CD4-positive, alpha-beta T cell (primary cell): ENCODE results near the gene MCM9. TPM values are rescaled to one million over a fixed set of nuclear protein-coding genes. Genes with fewer than 3 reads are reported as not detected.
A peak's percentile ranks its signal among the peaks of the same experiment; 100 is the strongest.

Experiments
- ATAC-seq: fragments of 200-7000 bp; cut with Tn5 transposase; one replicate; pipeline ENCODE4 v1.10.0; 2022; ENCODE audit warnings: mild to moderate bottlenecking; ENCODE audit not compliant: poor library complexity
- CTCF ChIA-PET: fragments of 350-600 bp; sonication (Branson Sonifier 250); formaldehyde crosslinking; loops from one replicate; lab custom pipeline; 2021; ENCODE audit warnings: antibody characterized with exemption, inconsistent platforms; lab: Charles Lee
- POLR2A ChIA-PET: fragments of 350-600 bp; sonication (Branson Sonifier 250); formaldehyde crosslinking; loops from one replicate; lab custom pipeline; 2021; ENCODE audit warnings: antibody characterized with exemption, inconsistent platforms; lab: Charles Lee
- DNase-seq, 14 experiments: peaks; one replicate each; pipeline ENCODE4 v3.0.0-alpha.2; 2013 to 2020; ENCODE audit warnings: mixed read lengths in 2 of 14
- H3K27ac ChIP-seq, 2 donors: one replicate each; pipeline versions ENCODE4 v1.5.1 to v1.7.0; 2013; ENCODE audit warnings: low read length in 2 of 2, low read depth in 1 of 2, mild to moderate bottlenecking in 1 of 2
- H3K27me3 ChIP-seq, 2 experiments: 1 replicate in 1 of 2; 2 replicates in 1 of 2; pipeline versions ENCODE4 v1.6.1 to v1.7.0; 2013; ENCODE audit warnings: low read length in 2 of 2, control low read depth in 1 of 2, mild to moderate bottlenecking in 1 of 2, moderate library complexity in 1 of 2; ENCODE audit not compliant: insufficient read depth in 2 of 2, control insufficient read depth in 1 of 2
- H3K36me3 ChIP-seq: one replicate; pipeline ENCODE4 v1.6.1; 2013; ENCODE audit warnings: low read length, control low read depth; ENCODE audit not compliant: insufficient read depth
- H3K4me1 ChIP-seq: one replicate; pipeline ENCODE4 v1.6.1; 2013; ENCODE audit warnings: low read length, control low read depth; ENCODE audit not compliant: insufficient read depth
- H3K4me3 ChIP-seq: one replicate; pipeline ENCODE4 v1.5.1; 2013; ENCODE audit warnings: mild to moderate bottlenecking, low read length, moderate library complexity
- H3K9me3 ChIP-seq, 2 experiments: 1 replicate in 1 of 2; 2 replicates in 1 of 2; pipeline versions ENCODE4 v1.6.1 to v1.7.0; 2013; ENCODE audit warnings: low read length in 2 of 2, mild to moderate bottlenecking in 2 of 2, control low read depth in 1 of 2, moderate library complexity in 1 of 2; ENCODE audit not compliant: control insufficient read depth in 1 of 2, insufficient read depth in 1 of 2
- H3K27ac Mint-ChIP-seq: one replicate; pipeline ENCODE4 v1.8.0; 2020; ENCODE audit warnings: mixed read lengths
- H3K27me3 Mint-ChIP-seq: one replicate; pipeline ENCODE4 v1.8.0; 2021; ENCODE audit warnings: mixed read lengths
- H3K36me3 Mint-ChIP-seq: one replicate; pipeline ENCODE4 v1.8.0; 2021; ENCODE audit warnings: low read depth, mixed read lengths
- H3K4me1 Mint-ChIP-seq: one replicate; pipeline ENCODE4 v1.8.0; 2021; ENCODE audit warnings: low read depth, mixed read lengths
- H3K4me3 Mint-ChIP-seq: one replicate; pipeline ENCODE4 v1.8.0; 2020; ENCODE audit warnings: mild to moderate bottlenecking, mixed read lengths
- H3K9me3 Mint-ChIP-seq: one replicate; pipeline ENCODE4 v1.8.0; 2020; ENCODE audit warnings: mixed read lengths
- intact Hi-C, 2 experiments: fragments of 100-400 bp; cut with DNase I in 1 of 2; cut with micrococcal nuclease in 1 of 2; formaldehyde crosslinking; loops; one replicate each; pipeline versions ENCODE4 v1.15.1 to v1.9.0; 2023 to 2025; cut with DNase I, micrococcal nuclease
- total RNA-seq, 174 experiments: library from RNA in 2 of 174; stranded (reverse) in 2 of 174; gene quantifications; one replicate each; pipeline ENCODE4 v1.2.3 and lab custom pipeline; 2021 to 2026
- TF ChIP-seq, protein P1 (sequence below): fragments of 200-600 bp; IDR thresholded peaks from one replicate; pipeline ENCODE4 v1.8.0; 2022; ENCODE audit warnings: antibody characterized with exemption, mild to moderate bottlenecking

The MCM9 gene
- total RNA-seq, 2 experiments from 2014 or later, result 25.5 TPM

DNA sequence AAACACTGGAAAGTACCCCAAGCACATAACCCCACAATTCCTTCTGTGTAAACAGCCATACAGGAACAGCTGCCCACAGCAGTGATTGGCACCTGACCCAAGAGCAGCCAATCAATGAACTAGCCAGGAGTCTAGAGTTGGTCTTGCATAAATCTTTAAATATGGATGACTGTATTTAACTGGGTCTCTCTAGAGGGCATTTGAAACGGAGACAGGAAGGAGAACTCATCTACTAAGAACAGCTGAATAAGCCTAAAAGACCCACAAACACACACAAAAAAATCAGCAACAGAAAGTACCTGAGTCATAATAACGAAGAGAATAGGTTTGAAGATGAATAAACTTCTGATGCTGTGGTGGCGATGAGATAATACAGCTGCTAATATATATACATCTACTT lies 90.0 kb downstream of the MCM9 start:
- peaks cover 0 to 4% of the 10 kb centered on the region in 2 experiments for H3K9me3 ChIP-seq
- intact Hi-C loops, result no loop called here
- peaks cover 4% of the 10 kb centered on the region for H3K4me1 ChIP-seq
- H3K4me3 ChIP-seq, result no peak overlapping the region
- H3K27me3 ChIP-seq, result no peaks in the 10 kb centered on the region
- peaks cover 19% of the 10 kb centered on the region for H3K4me1 Mint-ChIP-seq
- H3K36me3 Mint-ChIP-seq, result peaks cover 16% of the 10 kb centered on the region
- TF ChIP-seq, protein P1, sequence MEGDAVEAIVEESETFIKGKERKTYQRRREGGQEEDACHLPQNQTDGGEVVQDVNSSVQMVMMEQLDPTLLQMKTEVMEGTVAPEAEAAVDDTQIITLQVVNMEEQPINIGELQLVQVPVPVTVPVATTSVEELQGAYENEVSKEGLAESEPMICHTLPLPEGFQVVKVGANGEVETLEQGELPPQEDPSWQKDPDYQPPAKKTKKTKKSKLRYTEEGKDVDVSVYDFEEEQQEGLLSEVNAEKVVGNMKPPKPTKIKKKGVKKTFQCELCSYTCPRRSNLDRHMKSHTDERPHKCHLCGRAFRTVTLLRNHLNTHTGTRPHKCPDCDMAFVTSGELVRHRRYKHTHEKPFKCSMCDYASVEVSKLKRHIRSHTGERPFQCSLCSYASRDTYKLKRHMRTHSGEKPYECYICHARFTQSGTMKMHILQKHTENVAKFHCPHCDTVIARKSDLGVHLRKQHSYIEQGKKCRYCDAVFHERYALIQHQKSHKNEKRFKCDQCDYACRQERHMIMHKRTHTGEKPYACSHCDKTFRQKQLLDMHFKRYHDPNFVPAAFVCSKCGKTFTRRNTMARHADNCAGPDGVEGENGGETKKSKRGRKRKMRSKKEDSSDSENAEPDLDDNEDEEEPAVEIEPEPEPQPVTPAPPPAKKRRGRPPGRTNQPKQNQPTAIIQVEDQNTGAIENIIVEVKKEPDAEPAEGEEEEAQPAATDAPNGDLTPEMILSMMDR, result no peak
- no peaks in the 10 kb centered on the region for H3K36me3 ChIP-seq
- DNase-seq, result peak in 1 of 14 experiments; percentile 46
- peak; percentile 56 for ATAC-seq
- H3K9me3 Mint-ChIP-seq, result no peaks in the 10 kb centered on the region
- H3K27ac ChIP-seq, result no peak overlapping the region
- CTCF ChIA-PET, result no interaction called here
- no peaks in the 10 kb centered on the region for H3K27me3 Mint-ChIP-seq
- peak overlapping the region; percentile 11 for H3K4me3 Mint-ChIP-seq
- H3K27ac Mint-ChIP-seq, result no peak overlapping the region
- POLR2A ChIA-PET, result interaction anchor here (0.8 to 1.0 kb wide), 2 partner anchors 45 to 48 kb away, joined by 3 to 4 read pairs; no protein-coding TSS in a partner anchor

DNA sequence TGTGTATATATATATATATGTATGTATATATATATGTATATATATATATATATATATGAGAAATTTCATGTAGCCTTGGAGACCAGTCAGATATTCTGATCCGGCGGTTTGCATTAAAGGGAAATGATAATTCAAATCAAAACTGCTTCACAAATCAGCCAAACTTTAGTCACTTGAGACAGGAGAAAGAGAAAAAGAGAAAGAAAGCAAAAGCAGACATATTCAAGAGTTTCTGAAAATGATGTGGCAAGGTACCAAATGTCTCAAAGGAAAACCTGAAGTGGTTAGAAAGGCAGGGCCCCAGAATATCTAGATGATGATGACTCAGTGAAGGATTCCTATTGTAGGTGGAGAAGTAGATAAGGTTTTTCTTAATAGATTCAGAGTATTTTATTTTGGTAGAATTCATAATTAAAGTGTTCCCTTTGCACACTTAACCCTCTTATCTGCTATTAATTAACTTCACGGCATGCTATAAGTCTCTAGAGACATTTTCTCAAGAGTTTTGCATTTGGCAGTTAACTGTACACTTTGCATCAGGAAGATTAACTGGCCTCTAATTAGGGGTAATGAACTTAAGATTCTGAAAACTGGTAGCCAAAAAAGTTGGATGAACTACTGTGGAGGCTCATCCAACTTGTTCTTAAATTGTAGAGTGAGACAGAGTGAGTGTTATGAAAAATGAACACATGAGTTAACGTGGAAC lies 91.1 kb downstream of the MCM9 start:
- ChIA-PET CTCF (no interaction called here), POLR2A (no interaction called here)
- no peak for DNase-seq
- no peak overlapping the region for H3K4me3 Mint-ChIP-seq
- H3K4me3 ChIP-seq, result no peak overlapping the region
- H3K4me1 ChIP-seq, result peaks cover 4% of the 10 kb centered on the region
- H3K9me3 Mint-ChIP-seq, result peaks cover 2% of the 10 kb centered on the region
- no peaks in the 10 kb centered on the region for H3K36me3 ChIP-seq
- peaks cover 20% of the 10 kb centered on the region for H3K36me3 Mint-ChIP-seq
- TF ChIP-seq, protein P1, result no peak
- peaks cover 19% of the 10 kb centered on the region for H3K4me1 Mint-ChIP-seq
- H3K27me3 Mint-ChIP-seq, result no peaks in the 10 kb centered on the region
- no peaks in the 10 kb centered on the region for H3K27me3 ChIP-seq
- no peak for ATAC-seq
- intact Hi-C loops, result no loop called here
- H3K27ac ChIP-seq, result no peak overlapping the region
- H3K27ac Mint-ChIP-seq, result no peak overlapping the region
- peaks cover 0 to 8% of the 10 kb centered on the region in 2 experiments for H3K9me3 ChIP-seq

DNA sequence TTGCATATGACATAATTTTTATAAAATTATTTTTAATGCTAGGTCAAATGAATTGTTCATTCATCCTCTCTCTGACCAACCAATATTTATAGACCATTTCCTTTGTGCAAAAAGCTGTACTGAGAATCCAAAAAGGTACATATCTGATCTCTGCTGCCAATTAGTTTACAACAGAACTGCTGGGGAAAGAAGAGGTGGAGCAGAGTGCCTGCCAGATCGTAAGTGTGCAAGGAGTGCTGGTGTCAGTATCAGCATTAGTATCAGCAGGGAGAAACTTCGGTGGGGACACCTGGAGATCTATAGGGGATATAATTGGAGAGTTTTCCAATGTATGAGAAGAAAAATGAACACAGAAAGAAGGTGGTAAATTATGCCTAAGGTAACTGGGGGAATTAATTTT lies 104.3 kb downstream of the MCM9 start:
- Mint-ChIP-seq H3K4me3 (no peak overlapping the region), H3K36me3 (peaks cover 42% of the 10 kb centered on the region), H3K27ac (no peak overlapping the region), H3K4me1 (no peaks in the 10 kb centered on the region), H3K27me3 (no peaks in the 10 kb centered on the region), H3K9me3 (peaks cover 4% of the 10 kb centered on the region)
- DNase-seq (no peak), ATAC-seq (no peak)
- POLR2A ChIA-PET, result no interaction called here
- Histone ChIP-seq H3K36me3 (peaks cover 29% of the 10 kb centered on the region), H3K4me3 (no peak overlapping the region), H3K27me3 (no peaks in the 10 kb centered on the region), H3K9me3 (no peaks in the 10 kb centered on the region), H3K27ac (no peak overlapping the region), H3K4me1 (no peaks in the 10 kb centered on the region)
- TF ChIP-seq, protein P1, result no peak
- CTCF ChIA-PET, result interaction anchor here (0.7 kb wide), 1 partner anchor 19 kb away, joined by 3 read pairs; no protein-coding TSS in a partner anchor
- intact Hi-C loops, result no loop called here
